WTC11 (cell line): ENCODE results near the gene KAZALD1. TPM values are rescaled to one million over a fixed set of nuclear protein-coding genes. Genes with fewer than 3 reads are reported as not detected.

ENCODE experiments used
- ATAC-seq: fragments of 200-7000 bp; cut with Tn5 transposase; 2 replicates; pipeline ENCODE4 v1.10.0; 2021; ENCODE audit warnings: mild to moderate bottlenecking, moderate library complexity
- Bru-seq: library from RNA; stranded (reverse); fragments of 400-500 nt; gene quantifications from one replicate; lab custom pipeline; 2021; lab: Mats Ljungman, UMichigan
- CTCF ChIA-PET: fragments of 300-600 bp; sonication (Branson Sonifier 250); formaldehyde crosslinking; loops from one replicate; lab custom pipeline; 2021; ENCODE audit warnings: antibody characterized with exemption; lab: Charles Lee
- POLR2A ChIA-PET: fragments of 350-600 bp; sonication (Branson Sonifier 250); formaldehyde crosslinking; loops from one replicate; lab custom pipeline; 2021; ENCODE audit warnings: antibody characterized with exemption; lab: Charles Lee
- DNase-seq: peaks from one replicate; pipeline ENCODE4 v3.0.0; 2021; ENCODE audit warnings: low spot score
- H3K27ac Mint-ChIP-seq: 2 replicates; pipeline ENCODE4 v1.8.0; 2021; ENCODE audit warnings: mixed read lengths
- H3K27me3 Mint-ChIP-seq: 2 replicates; pipeline ENCODE4 v1.8.0; 2021; ENCODE audit warnings: low read depth, mild to moderate bottlenecking, moderate library complexity, mixed read lengths
- H3K36me3 Mint-ChIP-seq: 2 replicates; pipeline ENCODE4 v1.8.0; 2021; ENCODE audit warnings: mixed read lengths
- H3K4me1 Mint-ChIP-seq: 2 replicates; pipeline ENCODE4 v1.8.0; 2022; ENCODE audit warnings: mixed read lengths
- H3K4me3 Mint-ChIP-seq: 2 replicates; pipeline ENCODE4 v1.8.0; 2021; ENCODE audit warnings: mild to moderate bottlenecking, moderate library complexity, mixed read lengths
- H3K9me3 Mint-ChIP-seq: 2 replicates; pipeline ENCODE4 v1.8.0; 2021; ENCODE audit warnings: mixed read lengths
- ATF2 ChIP-seq: sonication (generic); formaldehyde crosslinking; IDR thresholded peaks from 2 replicates; pipeline ENCODE4 v1.8.1; 2022; ENCODE audit warnings: low read depth, missing genetic modification reagents, borderline replicate concordance
- CBFB ChIP-seq: sonication (generic); formaldehyde crosslinking; IDR thresholded peaks from 2 replicates; pipeline ENCODE4 v1.8.1; 2022; ENCODE audit warnings: mild to moderate bottlenecking, low read depth, missing genetic modification reagents
- CTCF ChIP-seq: fragments of 200-600 bp; IDR thresholded peaks from 2 replicates; pipeline ENCODE4 v1.8.0; 2022; ENCODE audit warnings: antibody characterized with exemption
- ELF4 ChIP-seq: sonication (generic); formaldehyde crosslinking; IDR thresholded peaks from 2 replicates; pipeline ENCODE4 v1.8.1; 2022; ENCODE audit warnings: low read depth, mild to moderate bottlenecking, moderate library complexity, missing genetic modification reagents
- EMX1 ChIP-seq: fragments of 250-450 bp; sonication (Bioruptor Pico); IDR thresholded peaks from 2 replicates; pipeline ENCODE4 v1.8.0; 2021; ENCODE audit warnings: mild to moderate bottlenecking
- ETV6 ChIP-seq: sonication (generic); formaldehyde crosslinking; IDR thresholded peaks from 2 replicates; pipeline ENCODE4 v1.8.1; 2022; ENCODE audit warnings: mild to moderate bottlenecking, missing genetic modification reagents
- GTF2I ChIP-seq: fragments of 250-450 bp; sonication (Bioruptor Pico); conservative IDR thresholded peaks from 2 replicates; pipeline ENCODE4 v1.4.0; 2021; ENCODE audit warnings: mild to moderate bottlenecking
- HMGXB4 ChIP-seq: sonication (generic); formaldehyde crosslinking; IDR thresholded peaks from 2 replicates; pipeline ENCODE4 v1.8.1; 2023; ENCODE audit warnings: mild to moderate bottlenecking, moderate library complexity, missing genetic modification reagents
- IRF1 ChIP-seq: sonication (generic); formaldehyde crosslinking; IDR thresholded peaks from 2 replicates; pipeline ENCODE4 v1.8.0; 2023; ENCODE audit warnings: missing genetic modification reagents
- JAZF1 ChIP-seq: fragments of 250-450 bp; sonication (Bioruptor Pico); IDR thresholded peaks from 2 replicates; pipeline ENCODE4 v1.9.0; 2021; ENCODE audit warnings: moderate library complexity, mild to moderate bottlenecking, inconsistent platforms
- KAT7 ChIP-seq: sonication (generic); formaldehyde crosslinking; IDR thresholded peaks from 2 replicates; pipeline ENCODE4 v1.8.1; 2023; ENCODE audit warnings: missing genetic modification reagents, mild to moderate bottlenecking, borderline replicate concordance
- MAX ChIP-seq: sonication (generic); formaldehyde crosslinking; IDR thresholded peaks from 2 replicates; pipeline ENCODE4 v1.8.0; 2022; ENCODE audit warnings: mild to moderate bottlenecking, missing genetic modification reagents
- MYBL2 ChIP-seq: sonication (generic); formaldehyde crosslinking; IDR thresholded peaks from 2 replicates; pipeline ENCODE4 v1.8.1; 2023; ENCODE audit warnings: mild to moderate bottlenecking, moderate library complexity, missing genetic modification reagents
- PREB ChIP-seq: sonication (generic); formaldehyde crosslinking; IDR thresholded peaks from 2 replicates; pipeline ENCODE4 v1.8.1; 2022; ENCODE audit warnings: mild to moderate bottlenecking, missing genetic modification reagents, moderate library complexity, borderline replicate concordance
- SMAD3 ChIP-seq: sonication (generic); formaldehyde crosslinking; IDR thresholded peaks from 2 replicates; pipeline ENCODE4 v1.8.0; 2022; ENCODE audit warnings: missing genetic modification reagents, mild to moderate bottlenecking, borderline replicate concordance
- ZMAT4 ChIP-seq: fragments of 250-450 bp; sonication (Bioruptor Pico); IDR thresholded peaks from 2 replicates; pipeline ENCODE4 v1.9.0; 2021; ENCODE audit warnings: mild to moderate bottlenecking
- ZNF121 ChIP-seq: sonication (generic); formaldehyde crosslinking; IDR thresholded peaks from 2 replicates; pipeline ENCODE4 v1.8.0; 2023; ENCODE audit warnings: missing genetic modification reagents
- ZNF219 ChIP-seq: sonication (generic); formaldehyde crosslinking; IDR thresholded peaks from 2 replicates; pipeline ENCODE4 v1.8.0; 2023; ENCODE audit warnings: missing genetic modification reagents, mild to moderate bottlenecking, borderline replicate concordance
- ZNF263 ChIP-seq: sonication (generic); formaldehyde crosslinking; IDR thresholded peaks from 2 replicates; pipeline ENCODE4 v1.8.1; 2022; ENCODE audit warnings: low read depth, mild to moderate bottlenecking, moderate library complexity, missing genetic modification reagents
- ZNF281 ChIP-seq: sonication (generic); formaldehyde crosslinking; IDR thresholded peaks from 2 replicates; pipeline ENCODE4 v1.8.0; 2023; ENCODE audit warnings: mild to moderate bottlenecking, missing genetic modification reagents
- long read RNA-seq, 3 experiments: library from RNA in 1 of 3; library from capped mRNA in 1 of 3; library from polyadenylated mRNA in 1 of 3; unstranded in 2 of 3; stranded (forward) in 1 of 3; transcript quantifications; one replicate each; pipeline ENCODE4 v2.0.0, GENCODE V29; 2021
- total RNA-seq: library from RNA; stranded (reverse); gene quantifications from 3 replicates; pipeline ENCODE4 v1.2.3, GENCODE V29; 2021

Gene KAZALD1
- 9.6 to 19.2 TPM (median 10.2 TPM) in 3 replicates for total RNA-seq
- percentile 59 among the genes with signal in this experiment for Bru-seq, nascent RNA
- long read RNA-seq, experiment 1, partial matches to known transcripts, result 0 of 10 reads
- long read RNA-seq, experiment 1, other reads (novel, unspliced or antisense), result 6 of 10 reads
- long read RNA-seq, experiment 2, partial matches to known transcripts, result 0 of 7 reads
- long read RNA-seq, experiment 2, other reads (novel, unspliced or antisense), result 5 of 7 reads
- long read RNA-seq, experiment 3, partial matches to known transcripts, result 1 of 6 reads
- long read RNA-seq, experiment 3, other reads (novel, unspliced or antisense), result 5 of 6 reads

- ChIA-PET CTCF (interaction anchor here (0.6 to 15.0 kb wide), 24 partner anchors 10 to 318 kb away, joined by 3 to 405 read pairs (median 4); partner anchors contain the start of genes PDZD7, SEMA4G and SFXN3), POLR2A (interaction anchor here (0.6 to 1.6 kb wide), 5 partner anchors 12 to 1584 kb away, joined by 3 to 8 read pairs (median 6); no protein-coding TSS in a partner anchor)
- peak; percentile 14; the same call in 1 of the 2 replicates for TF ChIP-seq MAX (CRISPR knock-in tag)
- TF ChIP-seq GTF2I, result no peak
- no peak for TF ChIP-seq ZMAT4
- TF ChIP-seq SMAD3, result no peak
- TF ChIP-seq EMX1, result no peak
- TF ChIP-seq IRF1 (CRISPR knock-in tag), result 0 out of 2 replicates have a peak, but pooled peaks have one; percentile 34
- no peak for TF ChIP-seq KAT7 (CRISPR knock-in tag)
- no peak for TF ChIP-seq ZNF219 (CRISPR knock-in tag)
- Mint-ChIP-seq H3K36me3 (no peaks in the 10 kb centered on the region), H3K27me3 (peaks cover 52% of the 10 kb centered on the region), H3K9me3 (no peaks in the 10 kb centered on the region), H3K4me3 (peak within 1 kb of the TSS; percentile 97), H3K4me1 (peaks cover 48% of the 10 kb centered on the region), H3K27ac (peak within 1 kb of the TSS; percentile 98)
- DNase-seq, result peak; percentile 68
- ATAC-seq, result peak; percentile 23
Measured at GRCh38 chr10:101061624-101062231, at the start of gene KAZALD1. KAZALD1 (plus strand) TSS chr10:101061989; CDS start chr10:101062593, 604 bp downstream.

- H3K4me1 Mint-ChIP-seq, result peaks cover 33% of the 10 kb centered on the region
- no peak for TF ChIP-seq ZNF121 (CRISPR knock-in tag)
- TF ChIP-seq CTCF, result peak; percentile 63
- no peak for TF ChIP-seq PREB
- TF ChIP-seq ZNF263 (CRISPR knock-in tag), result no peak
- no peak for TF ChIP-seq JAZF1 (CRISPR knock-in tag)
- TF ChIP-seq CBFB (CRISPR knock-in tag), result no peak
- no peak for TF ChIP-seq ELF4
- TF ChIP-seq ZNF281 (CRISPR knock-in tag), result no peak
- TF ChIP-seq ATF2 (CRISPR knock-in tag), result no peak
- peak; percentile 41; the same call in 1 of the 2 replicates for TF ChIP-seq ETV6 (CRISPR knock-in tag)
- TF ChIP-seq MAX (CRISPR knock-in tag), result no peak
- no peak for TF ChIP-seq MYBL2 (CRISPR knock-in tag)
- TF ChIP-seq HMGXB4 (CRISPR knock-in tag), result peak; percentile 45; the same call in 1 of the 2 replicates
Measured at GRCh38 chr10:101012525-101013364, 49.0 kb upstream of the KAZALD1 start.

More at GRCh38 chr10:101012525-101013364, 49.0 kb upstream of the KAZALD1 start:
- CTCF ChIA-PET, result interaction anchor here (1.2 to 7.2 kb wide), 8 partner anchors 12 to 494 kb away, joined by 3 to 273 read pairs (median 18); partner anchors contain the start of genes LZTS2, PDZD7, SEMA4G and SFXN3
- Mint-ChIP-seq H3K9me3 (no peaks in the 10 kb centered on the region), H3K27ac (no peak overlapping the region), H3K36me3 (no peaks in the 10 kb centered on the region), H3K4me3 (no peak overlapping the region), H3K27me3 (peaks cover 34% of the 10 kb centered on the region)
- peak; percentile 68 for ATAC-seq
- POLR2A ChIA-PET, result no interaction called here
- DNase-seq, result peak; percentile 84
